H1 (cell line): ENCODE data around the gene WDR77. TPM values are rescaled to one million over a fixed set of nuclear protein-coding genes. Genes with fewer than 3 reads are reported as not detected.

ENCODE experiments used
- CTCF ChIA-PET: fragments of 300-600 bp; sonication (Branson Sonifier 250); formaldehyde crosslinking; loops from one replicate; lab custom pipeline; 2021; ENCODE audit not compliant: partially characterized antibody; lab: Charles Lee
- POLR2A ChIA-PET: fragments of 300-600 bp; sonication (Branson Sonifier 250); formaldehyde crosslinking; loops from one replicate; lab custom pipeline; 2021; ENCODE audit warnings: inconsistent platforms; ENCODE audit not compliant: partially characterized antibody; lab: Charles Lee
- DNase-seq, 2 experiments: peaks; one replicate each; pipeline versions ENCODE4 v3.0.0 to v3.0.0-alpha.2; 2010 to 2022; ENCODE audit warnings: low spot score in 2 of 2, low read depth in 1 of 2, mixed read lengths in 1 of 2
- FAIRE-seq: peaks from 2 replicates; lab custom pipeline; 2011; peaks lifted over from hg19 to GRCh38; lab: Jason Lieb, UNC
- H2AFZ ChIP-seq: 2 replicates; pipeline ENCODE4 v1.8.1; 2012; ENCODE audit warnings: low read length, inconsistent platforms
- H2AK5ac ChIP-seq: 2 replicates; pipeline ENCODE4 v1.6.1; 2013; ENCODE audit warnings: low read depth, low read length
- H2BK120ac ChIP-seq: replicated peaks from 2 replicates; pipeline ENCODE3; 2013; ENCODE audit warnings: low read depth, low read length, inconsistent platforms
- H2BK12ac ChIP-seq: 2 replicates; pipeline ENCODE4 v1.6.1; 2013; ENCODE audit warnings: low read depth, low read length
- H2BK15ac ChIP-seq: 2 replicates; pipeline ENCODE4 v1.6.1; 2013; ENCODE audit warnings: low read length
- H2BK20ac ChIP-seq: 2 replicates; pipeline ENCODE4 v1.6.1; 2013; ENCODE audit warnings: low read length
- H2BK5ac ChIP-seq: 2 replicates; pipeline ENCODE4 v1.6.1; 2013; ENCODE audit warnings: low read depth, low read length
- H3K14ac ChIP-seq: 2 replicates; pipeline ENCODE4 v1.6.1; 2013; ENCODE audit warnings: inconsistent platforms; ENCODE audit not compliant: insufficient read length
- H3K18ac ChIP-seq: 2 replicates; pipeline ENCODE4 v1.6.1; 2013; ENCODE audit warnings: low read length; ENCODE audit errors: extremely low read depth
- H3K23ac ChIP-seq: 2 replicates; pipeline ENCODE4 v1.6.1; 2013; ENCODE audit warnings: inconsistent platforms; ENCODE audit not compliant: insufficient read length
- H3K23me2 ChIP-seq: 2 replicates; pipeline ENCODE4 v1.6.1; 2013; ENCODE audit warnings: low read depth, low read length
- H3K27ac ChIP-seq: 2 replicates; pipeline ENCODE4 v1.6.1; 2011; ENCODE audit warnings: low read depth, low read length, inconsistent platforms
- H3K27me3 ChIP-seq, 4 experiments: replicated peaks in 1 of 4; 1 replicate in 1 of 4; 2 replicates in 3 of 4; pipeline versions ENCODE4 v1.6.1 to v1.8.1; 2011 to 2013; ENCODE audit warnings: low read length in 3 of 4, mild to moderate bottlenecking in 3 of 4, inconsistent platforms in 2 of 4, mixed read lengths in 2 of 4, moderate library complexity in 1 of 4; ENCODE audit not compliant: control insufficient read depth in 3 of 4, insufficient read depth in 3 of 4; ENCODE audit errors: extremely low read depth in 1 of 4
- H3K36me3 ChIP-seq, 4 experiments: 2 replicates each; pipeline versions ENCODE4 v1.6.1 to v1.8.1; 2011 to 2013; ENCODE audit warnings: mild to moderate bottlenecking in 4 of 4, low read length in 3 of 4, moderate library complexity in 2 of 4, control low read depth in 1 of 4, inconsistent platforms in 1 of 4; ENCODE audit not compliant: insufficient read depth in 4 of 4, control insufficient read depth in 2 of 4
- H3K4ac ChIP-seq: replicated peaks from 2 replicates; pipeline ENCODE3; 2013; ENCODE audit warnings: low read length, low read depth, mixed read lengths, inconsistent platforms; ENCODE audit not compliant: insufficient read length
- H3K4me1 ChIP-seq, 4 experiments: replicated peaks in 1 of 4; 1 replicate in 1 of 4; 2 replicates in 3 of 4; pipeline versions ENCODE4 v1.6.1 to v1.8.1; 2011 to 2013; ENCODE audit warnings: low read length in 3 of 4, inconsistent platforms in 2 of 4, mixed read lengths in 1 of 4; ENCODE audit not compliant: insufficient read depth in 4 of 4, control insufficient read depth in 3 of 4
- H3K4me2 ChIP-seq, 2 experiments: 2 replicates each; pipeline versions ENCODE4 v1.6.1 to v1.8.1; 2011 to 2013; ENCODE audit warnings: low read depth in 2 of 2, low read length in 2 of 2, control low read depth in 1 of 2, inconsistent platforms in 1 of 2, mild to moderate bottlenecking in 1 of 2; ENCODE audit not compliant: insufficient read depth in 1 of 2
- H3K4me3 ChIP-seq, 4 experiments: fragments of 200-600, 300-600 bp in 1 of 4; sonication (generic), shearing (Covaris generic), sonication (Bioruptor Twin) in 1 of 4; 2 replicates each; pipeline versions ENCODE4 v1.5.1 to v1.8.1; 2011 to 2016; ENCODE audit warnings: low read length in 4 of 4, low read depth in 3 of 4, control low read depth in 2 of 4, inconsistent platforms in 2 of 4, mild to moderate bottlenecking in 2 of 4, mixed read lengths in 1 of 4, moderate library complexity in 1 of 4; ENCODE audit not compliant: insufficient read depth in 2 of 4; ENCODE audit errors: extremely low read depth in 1 of 4
- H3K56ac ChIP-seq: replicated peaks from 2 replicates; pipeline ENCODE3; 2013; ENCODE audit warnings: low read depth, mild to moderate bottlenecking, mixed read lengths, low read length, inconsistent platforms; ENCODE audit not compliant: insufficient read length
- H3K79me1 ChIP-seq: 2 replicates; pipeline ENCODE4 v1.6.1; 2013; ENCODE audit warnings: low read depth, low read length, control low read depth
- H3K79me2 ChIP-seq, 2 experiments: 2 replicates each; pipeline versions ENCODE4 v1.6.1 to v1.8.1; 2012 to 2013; ENCODE audit warnings: low read length in 2 of 2, mild to moderate bottlenecking in 2 of 2, inconsistent platforms in 1 of 2; ENCODE audit not compliant: insufficient read depth in 2 of 2, control insufficient read depth in 1 of 2
- H3K9ac ChIP-seq, 4 experiments: replicated peaks in 1 of 4; 1 replicate in 1 of 4; 2 replicates in 3 of 4; pipeline versions ENCODE4 v1.6.1 to v1.8.1; 2011 to 2013; ENCODE audit warnings: low read depth in 3 of 4, low read length in 3 of 4, control low read depth in 2 of 4, mild to moderate bottlenecking in 2 of 4, moderate library complexity in 2 of 4, inconsistent platforms in 1 of 4; ENCODE audit errors: extremely low read depth in 1 of 4
- H3K9me3 ChIP-seq, 2 experiments: 2 replicates each; pipeline versions ENCODE4 v1.6.1 to v1.8.1; 2012 to 2013; ENCODE audit warnings: mild to moderate bottlenecking in 2 of 2, moderate library complexity in 2 of 2, control low read depth in 1 of 2, inconsistent platforms in 1 of 2, low read depth in 1 of 2, low read length in 1 of 2, mixed read lengths in 1 of 2; ENCODE audit not compliant: insufficient read depth in 2 of 2
- H4K20me1 ChIP-seq, 2 experiments: replicated peaks in 1 of 2; 2 replicates each; pipeline versions ENCODE3 to v1.8.1; 2011 to 2013; ENCODE audit warnings: inconsistent platforms in 2 of 2, low read length in 2 of 2, mild to moderate bottlenecking in 1 of 2; ENCODE audit not compliant: insufficient read depth in 2 of 2, control insufficient read depth in 1 of 2
- H4K5ac ChIP-seq: 2 replicates; pipeline ENCODE4 v1.6.1; 2013; ENCODE audit warnings: low read length, low read depth, mixed read lengths, inconsistent platforms; ENCODE audit not compliant: insufficient read length
- H4K8ac ChIP-seq: 2 replicates; pipeline ENCODE4 v1.8.0; 2013; ENCODE audit warnings: mild to moderate bottlenecking, moderate library complexity, low read length, inconsistent platforms; ENCODE audit not compliant: insufficient read depth; ENCODE audit errors: extremely low read depth
- H4K91ac ChIP-seq: replicated peaks from 2 replicates; pipeline ENCODE3; 2013; ENCODE audit warnings: low read length, mixed read lengths, inconsistent platforms; ENCODE audit not compliant: insufficient read length
- CBX5 ChIP-seq: fragments of 300-800, 300-1000 bp; sonication (generic); IDR thresholded peaks from 2 replicates; pipeline ENCODE4 v1.7.1; 2016; ENCODE audit warnings: antibody characterized with exemption, low read length, low read depth
- KDM1A ChIP-seq: fragments of 200-600, 300-600 bp; sonication (generic); IDR thresholded peaks from 2 replicates; pipeline ENCODE4 v1.7.1; 2016; ENCODE audit warnings: mild to moderate bottlenecking, low read length, borderline replicate concordance
- NRF1 ChIP-seq: IDR thresholded peaks from 2 replicates; pipeline ENCODE4 v1.6.1; 2011; ENCODE audit warnings: mild to moderate bottlenecking, low read depth, low read length, improper control_type of control experiment
- PHF8 ChIP-seq: fragments of 200-600 bp; sonication (generic); conservative IDR thresholded peaks from 2 replicates; pipeline ENCODE4 v1.7.1; 2012; ENCODE audit warnings: low read depth, mild to moderate bottlenecking, inconsistent platforms, low read length, moderate library complexity
- POLR2A ChIP-seq, 2 experiments: IDR thresholded peaks; 1 replicate in 1 of 2; 2 replicates in 1 of 2; pipeline ENCODE4 v1.6.1; 2011; ENCODE audit warnings: low read depth in 2 of 2, low read length in 2 of 2, mild to moderate bottlenecking in 2 of 2; ENCODE audit errors: control extremely low read depth in 1 of 2
- RNF2 ChIP-seq: fragments of 200-900, 300-1000 bp; sonication (generic); IDR thresholded peaks from 2 replicates; pipeline ENCODE4 v1.7.1; 2016; ENCODE audit warnings: borderline replicate concordance, low read depth, mild to moderate bottlenecking, antibody characterized with exemption, low read length; ENCODE audit not compliant: poor library complexity, severe bottlenecking; ENCODE audit errors: missing control alignments
- SAP30 ChIP-seq: fragments of 300-600 bp; sonication (generic); IDR thresholded peaks from 2 replicates; pipeline ENCODE4 v1.7.1; 2012; ENCODE audit warnings: low read length, moderate library complexity, mild to moderate bottlenecking, inconsistent platforms; ENCODE audit not compliant: insufficient read depth, insufficient replicate concordance
- SIN3A ChIP-seq, 2 experiments: IDR thresholded peaks in 1 of 2; conservative IDR thresholded peaks in 1 of 2; 2 replicates each; pipeline ENCODE4 v1.6.1; 2011 to 2012; ENCODE audit warnings: low read length in 2 of 2, improper control_type of control experiment in 1 of 2, low read depth in 1 of 2, mild to moderate bottlenecking in 1 of 2
- TCF12 ChIP-seq: IDR thresholded peaks from 2 replicates; pipeline ENCODE4 v1.6.1; 2011; ENCODE audit warnings: low read depth, mild to moderate bottlenecking, low read length
- WGBS, 2 experiments: shearing (Covaris generic) in 1 of 2; methylation state at CpG; one replicate each; pipeline versions ENCODE4 v1.1.6 to v1.1.7; 2013 to 2015; ENCODE audit warnings: low lambda C conversion rate in 2 of 2, mixed read lengths in 2 of 2, inconsistent platforms in 1 of 2, low coverage in 1 of 2, missing lambda C conversion rate in 1 of 2; ENCODE audit not compliant: insufficient replicate concordance in 2 of 2, insufficient coverage in 1 of 2, insufficient read length in 1 of 2; ENCODE audit errors: extremely low coverage in 1 of 2, missing lambda C conversion rate in 1 of 2; 5-methylcytosine and 5-hydroxymethylcytosine counted together
- polyA plus RNA-seq, 7 experiments: library from polyadenylated mRNA; depleted of rRNA in 3 of 7; stranded (reverse) in 5 of 7; unstranded in 2 of 7; fragments of >200 nt in 5 of 7; fragments of 200-250 nt in 2 of 7; gene quantifications; 1 replicate in 5 of 7; 2 replicates in 1 of 7; 4 replicates in 1 of 7; pipeline versions ENCODE4 v1.2.1 to v1.2.3, GENCODE V29; 2011 to 2013; ENCODE audit warnings: missing spikeins in 2 of 7, mixed read lengths in 2 of 7
- total RNA-seq: library from RNA; stranded (reverse); fragmentation: NEBNext Ultra II Directional; extraction: Animal tissue kit (Norgen Biotek cat#: 25700); gene quantifications from 2 replicates; pipeline ENCODE4 v1.2.1, GENCODE V29; 2021
- TF ChIP-seq, protein P1 (sequence below), 3 experiments: IDR thresholded peaks; 1 replicate in 2 of 3; 2 replicates in 1 of 3; pipeline versions ENCODE4 v1.5.1 to v1.6.1; 2011; ENCODE audit warnings: low read length in 3 of 3, mild to moderate bottlenecking in 3 of 3, inconsistent platforms in 2 of 3, low read depth in 1 of 3, moderate library complexity in 1 of 3; ENCODE audit not compliant: insufficient read depth in 1 of 3; ENCODE audit errors: control extremely low read depth in 1 of 3

The WDR77 gene
- total and polyA plus RNA-seq, 2 of the 8 experiments (the other 6 are each of a cell fraction or from before 2014, with no cell fraction given), result 66.0 to 156 TPM

DNA sequence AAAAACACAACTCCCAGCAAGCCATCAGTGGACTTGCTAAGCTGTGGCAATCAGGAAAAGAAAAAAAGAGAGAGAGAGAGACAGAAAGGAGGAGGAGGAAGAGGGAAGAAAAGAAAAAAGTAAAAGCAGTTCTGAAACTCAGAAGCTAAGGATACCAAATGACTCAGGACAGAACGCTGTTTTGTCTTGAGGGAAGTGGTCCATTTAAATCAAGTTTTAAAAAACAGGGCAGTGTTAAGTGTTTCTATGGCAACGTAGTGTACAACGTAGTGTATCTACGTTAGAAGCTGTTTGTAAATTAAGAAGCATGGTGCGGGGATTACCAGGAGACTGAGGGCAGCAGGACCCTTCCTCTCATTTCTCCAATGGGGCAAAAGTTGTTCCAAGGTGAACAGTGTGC lies 48.5 kb upstream of the WDR77 start:
- Histone ChIP-seq H3K36me3 (no peaks in the 10 kb centered on the region), H2BK120ac (no peak overlapping the region), H3K4me3 (no peak overlapping the region), H3K27me3 (no peaks in the 10 kb centered on the region), H3K79me2 (no peaks in the 10 kb centered on the region), H3K4ac (no peak overlapping the region), H3K18ac (no peak overlapping the region), H3K4me2 (no peak overlapping the region), H3K79me1 (no peaks in the 10 kb centered on the region), H3K9ac (no peak overlapping the region), H3K56ac (no peak overlapping the region), H2BK20ac (no peak overlapping the region), H4K5ac (no peak overlapping the region), H2BK5ac (no peak overlapping the region), H2AK5ac (no peak overlapping the region), H2BK15ac (no peak overlapping the region), H4K8ac (no peak overlapping the region), H2BK12ac (no peak overlapping the region), H2AFZ (no peak overlapping the region), H3K14ac (no peak overlapping the region), H3K27ac (no peak overlapping the region), H3K4me1 (no peaks in the 10 kb centered on the region), H3K23me2 (no peaks in the 10 kb centered on the region; the same call in 1 of the 2 replicates), H3K9me3 (no peaks in the 10 kb centered on the region), H4K20me1 (no peaks in the 10 kb centered on the region), H4K91ac (no peak overlapping the region), H3K23ac (no peak overlapping the region)
- no peak for FAIRE-seq
- TF ChIP-seq SIN3A (conservative IDR thresholded peaks at IDR 0.05 in 1 of 2, IDR thresholded peaks at IDR 0.05 in 1 of 2; ENCODE audit: low read depth in 1 of 2, low read length in 2 of 2) (no peak), RNF2 (no peak), KDM1A (no peak), TCF12 (no peak), SAP30 (no peak), NRF1 (no peak), POLR2A (IDR thresholded peaks at IDR 0.05; ENCODE audit: control extremely low read depth in 1 of 2, low read depth in 2 of 2, low read length in 2 of 2) (no peak), PHF8 (no peak), CBX5 (no peak)
- TF ChIP-seq, protein P1, sequence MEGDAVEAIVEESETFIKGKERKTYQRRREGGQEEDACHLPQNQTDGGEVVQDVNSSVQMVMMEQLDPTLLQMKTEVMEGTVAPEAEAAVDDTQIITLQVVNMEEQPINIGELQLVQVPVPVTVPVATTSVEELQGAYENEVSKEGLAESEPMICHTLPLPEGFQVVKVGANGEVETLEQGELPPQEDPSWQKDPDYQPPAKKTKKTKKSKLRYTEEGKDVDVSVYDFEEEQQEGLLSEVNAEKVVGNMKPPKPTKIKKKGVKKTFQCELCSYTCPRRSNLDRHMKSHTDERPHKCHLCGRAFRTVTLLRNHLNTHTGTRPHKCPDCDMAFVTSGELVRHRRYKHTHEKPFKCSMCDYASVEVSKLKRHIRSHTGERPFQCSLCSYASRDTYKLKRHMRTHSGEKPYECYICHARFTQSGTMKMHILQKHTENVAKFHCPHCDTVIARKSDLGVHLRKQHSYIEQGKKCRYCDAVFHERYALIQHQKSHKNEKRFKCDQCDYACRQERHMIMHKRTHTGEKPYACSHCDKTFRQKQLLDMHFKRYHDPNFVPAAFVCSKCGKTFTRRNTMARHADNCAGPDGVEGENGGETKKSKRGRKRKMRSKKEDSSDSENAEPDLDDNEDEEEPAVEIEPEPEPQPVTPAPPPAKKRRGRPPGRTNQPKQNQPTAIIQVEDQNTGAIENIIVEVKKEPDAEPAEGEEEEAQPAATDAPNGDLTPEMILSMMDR (IDR thresholded peaks at IDR 0.05; ENCODE audit: control extremely low read depth in 1 of 3, insufficient read depth in 1 of 3, low read depth in 1 of 3, low read length in 3 of 3), result no peak
- ChIA-PET CTCF (interaction anchor here (1.0 to 3.1 kb wide), 6 partner anchors 10 to 272 kb away, joined by 3 to 21 read pairs (median 4); no protein-coding TSS in a partner anchor), POLR2A (no interaction called here)
- WGBS, 2 experiments, result 90% methylated on average over 5 of the region's 5 CpGs; no CpG with 5 or more reads in 1 of the 2 experiments
- DNase-seq, result no peak
